WERI-Rb-1 (cell line): ENCODE measurements around the gene AGAP1.

Experiments
- DNase-seq: peaks from one replicate; pipeline ENCODE4 v3.0.0-alpha.2; 2020
- H3K27ac ChIP-seq: fragments of 250-450 bp; sonication (Bioruptor Pico); 2 replicates; pipeline ENCODE4 v1.5.1; 2020; ENCODE audit warnings: mild to moderate bottlenecking, moderate library complexity
- H3K27me3 ChIP-seq: fragments of 250-450 bp; sonication (Bioruptor Pico); 2 replicates; pipeline ENCODE4 v1.5.1; 2021; ENCODE audit warnings: mild to moderate bottlenecking, low read depth, moderate library complexity; ENCODE audit not compliant: insufficient read depth, severe bottlenecking
- H3K36me3 ChIP-seq: fragments of 250-450 bp; sonication (Bioruptor Pico); 2 replicates; pipeline ENCODE4 v1.5.1; 2020; ENCODE audit warnings: mild to moderate bottlenecking, moderate library complexity
- H3K4me3 ChIP-seq: 2 replicates; pipeline ENCODE4 v1.5.1; 2011; ENCODE audit warnings: low read depth, mild to moderate bottlenecking, control low read depth, low read length
- H3K9me3 ChIP-seq: fragments of 250-450 bp; sonication (Bioruptor Pico); 2 replicates; pipeline ENCODE4 v1.5.1; 2021; ENCODE audit warnings: mild to moderate bottlenecking, moderate library complexity; ENCODE audit not compliant: severe bottlenecking
- CTCF ChIP-seq: IDR thresholded peaks from 2 replicates; pipeline ENCODE4 v1.5.1; 2011; ENCODE audit warnings: low read depth, mild to moderate bottlenecking, control low read depth, inconsistent platforms, low read length

Gene AGAP1

GRCh38 chr2:235670974-235671787 is 177.3 kb downstream of the AGAP1 start:
- H3K36me3 ChIP-seq, result peaks cover 31% of the 10 kb centered on the region
- DNase-seq, result peak; percentile 83
- peak overlapping the region; percentile 88 for H3K27ac ChIP-seq
- no peaks in the 10 kb centered on the region for H3K27me3 ChIP-seq
- H3K9me3 ChIP-seq, result no peaks in the 10 kb centered on the region
- no peak for TF ChIP-seq CTCF
- peak overlapping the region; percentile 54 for H3K4me3 ChIP-seq

DNA sequence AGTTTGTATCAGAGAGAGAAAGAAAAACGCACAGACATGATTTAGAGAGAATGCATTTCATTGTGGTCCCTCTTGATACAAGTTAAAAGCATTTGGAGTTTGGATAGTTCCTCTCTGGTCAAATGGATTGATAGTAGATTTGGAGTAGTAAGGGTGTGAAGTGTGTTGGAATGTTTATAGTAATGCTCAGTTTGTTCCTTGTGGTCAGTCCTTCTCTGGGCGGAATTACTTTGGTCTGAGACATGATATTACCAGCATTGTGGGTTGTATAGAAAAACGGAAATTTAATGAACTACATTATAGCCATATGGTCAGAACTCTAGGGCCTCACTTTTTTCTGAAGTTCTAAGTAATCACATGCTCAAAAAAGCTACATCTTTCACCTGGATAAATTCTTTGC is 178.9 kb downstream of the AGAP1 start:
- peaks cover 31% of the 10 kb centered on the region for H3K36me3 ChIP-seq
- H3K9me3 ChIP-seq, result no peaks in the 10 kb centered on the region
- no peak for TF ChIP-seq CTCF
- peak overlapping the region; percentile 54 for H3K4me3 ChIP-seq
- no peaks in the 10 kb centered on the region for H3K27me3 ChIP-seq
- H3K27ac ChIP-seq, result peak overlapping the region; percentile 88
- no peak for DNase-seq

- Histone ChIP-seq H3K27ac (peak overlapping the region; percentile 79), H3K4me3 (peak overlapping the region; percentile 23), H3K27me3 (no peaks in the 10 kb centered on the region), H3K36me3 (peaks cover 31% of the 10 kb centered on the region), H3K9me3 (no peaks in the 10 kb centered on the region)
- no peak for TF ChIP-seq CTCF
- DNase-seq, result no peak
Observed at GRCh38 chr2:235674146-235674545, 180.3 kb downstream of the AGAP1 start.

DNA sequence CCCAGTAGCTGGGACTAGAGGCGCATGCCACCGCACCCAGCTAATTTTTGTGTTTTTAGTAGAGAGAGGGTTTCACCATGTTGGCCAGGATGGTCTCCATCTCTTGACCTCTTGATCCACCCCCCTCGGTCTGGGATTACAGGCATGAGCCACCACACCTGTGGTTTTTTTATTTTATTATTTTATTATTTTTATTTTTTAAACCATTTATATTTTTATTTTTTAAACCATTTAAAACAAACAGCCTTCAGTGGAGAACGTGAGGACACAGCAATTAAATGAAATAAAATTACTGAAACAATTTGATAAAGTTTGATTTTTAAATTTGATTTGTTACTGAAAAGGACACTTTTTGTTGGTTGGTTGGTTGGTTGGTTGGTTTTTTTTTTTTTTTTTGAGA is 181.0 kb downstream of the AGAP1 start:
- H3K36me3 ChIP-seq, result peaks cover 31% of the 10 kb centered on the region
- H3K27me3 ChIP-seq, result no peaks in the 10 kb centered on the region
- no peak for TF ChIP-seq CTCF
- no peak overlapping the region for H3K4me3 ChIP-seq
- no peak for DNase-seq
- peak overlapping the region; percentile 79 for H3K27ac ChIP-seq
- H3K9me3 ChIP-seq, result no peaks in the 10 kb centered on the region

GRCh38 chr2:235675678-235676535 is 182.1 kb downstream of the AGAP1 start:
- peak overlapping the region; percentile 79 for H3K27ac ChIP-seq
- DNase-seq, result no peak
- H3K27me3 ChIP-seq, result no peaks in the 10 kb centered on the region
- H3K9me3 ChIP-seq, result no peaks in the 10 kb centered on the region
- H3K36me3 ChIP-seq, result peaks cover 30% of the 10 kb centered on the region
- TF ChIP-seq CTCF, result no peak
- peak overlapping the region; percentile 12 for H3K4me3 ChIP-seq
